SK-N-SH treated with all-trans-retinoic acid at 6 μM for 48 hours (cell line): Measurements from ENCODE around the gene SPAG9.

Source experiments
- ATAC-seq: fragments of 200-7000 bp; cut with Tn5 transposase; 3 replicates; pipeline ENCODE4 v1.9.1; 2020; ENCODE audit warnings: mild to moderate bottlenecking, moderate library complexity
- ARNTL ChIP-seq: fragments of 450-650 bp; formaldehyde crosslinking; IDR thresholded peaks from 2 replicates; pipeline ENCODE4 v1.5.0; 2020; ENCODE audit warnings: low read depth, mild to moderate bottlenecking, moderate library complexity, borderline replicate concordance
- CREB5 ChIP-seq: fragments of 250-450 bp; sonication (Bioruptor Pico); IDR thresholded peaks from 2 replicates; pipeline ENCODE4 v1.5.1; 2020; ENCODE audit warnings: low read depth, mild to moderate bottlenecking, moderate library complexity
- CSDC2 ChIP-seq: fragments of 250-450 bp; sonication (Bioruptor Pico); IDR thresholded peaks from 2 replicates; pipeline ENCODE4 v1.5.0; 2020; ENCODE audit warnings: mild to moderate bottlenecking, moderate library complexity
- CSRNP3 ChIP-seq: fragments of 250-450 bp; sonication (Bioruptor Pico); IDR thresholded peaks from 2 replicates; pipeline ENCODE4 v1.5.1; 2021; ENCODE audit warnings: mild to moderate bottlenecking, moderate library complexity
- ISL1 ChIP-seq: fragments of 250-450 bp; sonication (Bioruptor Pico); IDR thresholded peaks from 2 replicates; pipeline ENCODE4 v2.1.2; 2022; ENCODE audit warnings: mild to moderate bottlenecking, moderate library complexity
- PPARA ChIP-seq: fragments of 250-450 bp; sonication (Bioruptor Pico); IDR thresholded peaks from 2 replicates; pipeline ENCODE4 v1.5.0; 2020; ENCODE audit warnings: mild to moderate bottlenecking, borderline replicate concordance
- SNAI2 ChIP-seq: fragments of 250-450 bp; sonication (Bioruptor Pico); IDR thresholded peaks from 2 replicates; pipeline ENCODE4 v1.5.0; 2020; ENCODE audit warnings: mild to moderate bottlenecking, moderate library complexity
- TCF4 ChIP-seq: fragments of 250-450 bp; sonication (Bioruptor Pico); IDR thresholded peaks from 2 replicates; pipeline ENCODE4 v1.8.0; 2021; ENCODE audit warnings: mild to moderate bottlenecking, moderate library complexity, borderline replicate concordance
- TOX ChIP-seq: fragments of 250-450 bp; sonication (Bioruptor Pico); IDR thresholded peaks from 2 replicates; pipeline ENCODE4 v1.8.0; 2021; ENCODE audit warnings: mild to moderate bottlenecking, moderate library complexity, borderline replicate concordance
- ZC3H10 ChIP-seq: fragments of 250-450 bp; sonication (Bioruptor Pico); IDR thresholded peaks from 2 replicates; pipeline ENCODE4 v1.5.1; 2021; ENCODE audit warnings: mild to moderate bottlenecking, moderate library complexity
- ZFP3 ChIP-seq: fragments of 250-450 bp; sonication (Bioruptor Pico); IDR thresholded peaks from 2 replicates; pipeline ENCODE4 v1.5.0; 2020; ENCODE audit warnings: mild to moderate bottlenecking, moderate library complexity
- ZFP30 ChIP-seq: fragments of 450-650 bp; formaldehyde crosslinking; IDR thresholded peaks from 2 replicates; pipeline ENCODE4 v1.5.0; 2022; ENCODE audit warnings: mild to moderate bottlenecking, moderate library complexity
- ZNF565 ChIP-seq: fragments of 450-650 bp; formaldehyde crosslinking; conservative IDR thresholded peaks from 2 replicates; pipeline ENCODE4 v1.5.0; 2020; ENCODE audit warnings: low read depth, mild to moderate bottlenecking, moderate library complexity
- ZNF8 ChIP-seq: fragments of 450-650 bp; formaldehyde crosslinking; IDR thresholded peaks from 2 replicates; pipeline ENCODE4 v1.5.0; 2020; ENCODE audit warnings: mild to moderate bottlenecking, moderate library complexity

Gene SPAG9

GRCh38 chr17:50967795-50968194, 152.9 kb downstream of the SPAG9 start:
- TF ChIP-seq ZNF8 (CRISPR knock-in tag) (no peak), CREB5 (CRISPR knock-in tag) (no peak)
- no peak for ATAC-seq

GRCh38 chr17:50966163-50966666, 154.5 kb downstream of the SPAG9 start:
- TF ChIP-seq TOX (CRISPR knock-in tag) (no peak), ARNTL (CRISPR knock-in tag) (no peak), ZNF565 (CRISPR knock-in tag) (no peak), ZC3H10 (CRISPR knock-in tag) (no peak), PPARA (CRISPR knock-in tag) (no peak), CSRNP3 (CRISPR knock-in tag) (no peak)
- ATAC-seq, result no peak

GRCh38 chr17:50963139-50963538, 157.5 kb downstream of the SPAG9 start:
- TF ChIP-seq SNAI2 (CRISPR knock-in tag) (no peak), ZFP3 (CRISPR knock-in tag) (no peak)
- ATAC-seq, result no peak

- ATAC-seq, result no peak
- TF ChIP-seq TCF4 (CRISPR knock-in tag), result no peak
Observed at GRCh38 chr17:50961282-50962220, 159.1 kb downstream of the SPAG9 start.

GRCh38 chr17:50959341-50959740, 161.3 kb downstream of the SPAG9 start:
- no peak for ATAC-seq
- no peak for TF ChIP-seq CSDC2 (CRISPR knock-in tag)

- no peak for ATAC-seq
- TF ChIP-seq CREB5 (CRISPR knock-in tag), result no peak
- TF ChIP-seq PPARA (CRISPR knock-in tag), result no peak
- TF ChIP-seq ZFP30 (CRISPR knock-in tag), result no peak
- TF ChIP-seq ISL1 (CRISPR knock-in tag), result no peak
- TF ChIP-seq CSRNP3 (CRISPR knock-in tag), result no peak
Observed at GRCh38 chr17:50957600-50958575, 162.8 kb downstream of the SPAG9 start.
